Subcutaneous adipose tissue (tissue), 4 donors: ENCODE results near the gene NR1H2. TPM values are rescaled to one million over a fixed set of nuclear protein-coding genes. Genes with fewer than 3 reads are reported as not detected.

ENCODE experiments used
- CTCF ChIP-seq: fragments of 450-650 bp; IDR thresholded peaks from one replicate; pipeline ENCODE4 v1.5.1; 2016; ENCODE audit warnings: low read depth, mild to moderate bottlenecking, control low read depth, antibody characterized with exemption, moderate library complexity
- total RNA-seq, 4 donors: library from RNA; depleted of rRNA; stranded (reverse); fragments of >200 nt; gene quantifications; one replicate each; pipeline ENCODE4 v1.1.0, GENCODE V29; 2016

Gene NR1H2
- total RNA-seq, 4 donors from 2014 or later = 39.9 to 95.9 (median 75.3) TPM

- TF ChIP-seq CTCF = no peak
These were observed 8.7 kb downstream of the NR1H2 start for GRCh38 chr19:50384685-50385535.

GRCh38 chr19:50387176-50387867 is 11.1 kb downstream of the NR1H2 start:
- no peak for TF ChIP-seq CTCF

GRCh38 chr19:50387868-50388245 is 11.6 kb downstream of the NR1H2 start:
- no peak for TF ChIP-seq CTCF

GRCh38 chr19:50392759-50393158 is 16.5 kb downstream of the NR1H2 start:
- TF ChIP-seq CTCF = no peak

- no peak for TF ChIP-seq CTCF
These were observed 17.3 kb downstream of the NR1H2 start for GRCh38 chr19:50393589-50393988.

GRCh38 chr19:50394017-50394416 is 17.8 kb downstream of the NR1H2 start:
- TF ChIP-seq CTCF = no peak

GRCh38 chr19:50398675-50399367 is 22.6 kb downstream of the NR1H2 start:
- TF ChIP-seq CTCF = no peak
